Esophagus squamous epithelium (tissue), 4 donors: ENCODE results near the gene CCDC13.

Experiments
- POLR2A ChIP-seq, 4 donors: fragments of 450-650 bp; IDR thresholded peaks; one replicate each; pipeline ENCODE4 v1.6.1; 2017; ENCODE audit warnings: antibody characterized with exemption in 4 of 4, mild to moderate bottlenecking in 4 of 4, moderate library complexity in 3 of 4
- TF ChIP-seq, protein P1 (sequence below), 6 experiments: fragments of 450-650 bp in 4 of 6; fragments of 200-600 bp in 2 of 6; sonication (generic) in 2 of 6; IDR thresholded peaks; one replicate each; pipeline ENCODE4 v1.5.1; 2016 to 2019; ENCODE audit warnings: antibody characterized with exemption in 6 of 6, mild to moderate bottlenecking in 4 of 6, moderate library complexity in 4 of 6

DNA sequence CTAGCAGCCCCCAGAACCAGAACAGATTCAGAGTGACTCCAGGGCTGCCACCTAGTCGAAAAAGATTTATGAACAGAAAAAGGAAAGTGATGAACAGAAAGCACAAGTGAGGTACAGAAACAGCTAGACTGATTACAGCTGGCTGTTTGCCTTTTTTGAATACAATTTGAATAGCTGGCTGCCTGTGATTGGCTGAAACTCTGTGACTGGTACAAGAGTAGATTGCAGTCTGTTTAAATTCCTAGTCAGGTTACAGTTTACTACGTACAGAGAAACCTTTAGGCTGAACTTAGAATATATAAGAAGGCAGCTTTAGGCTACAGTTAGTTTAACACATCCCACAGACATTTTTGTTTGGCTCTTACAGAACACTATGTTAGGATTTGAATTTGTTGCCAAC is 10.0 kb downstream of the CCDC13 start:
- TF ChIP-seq, protein P1, sequence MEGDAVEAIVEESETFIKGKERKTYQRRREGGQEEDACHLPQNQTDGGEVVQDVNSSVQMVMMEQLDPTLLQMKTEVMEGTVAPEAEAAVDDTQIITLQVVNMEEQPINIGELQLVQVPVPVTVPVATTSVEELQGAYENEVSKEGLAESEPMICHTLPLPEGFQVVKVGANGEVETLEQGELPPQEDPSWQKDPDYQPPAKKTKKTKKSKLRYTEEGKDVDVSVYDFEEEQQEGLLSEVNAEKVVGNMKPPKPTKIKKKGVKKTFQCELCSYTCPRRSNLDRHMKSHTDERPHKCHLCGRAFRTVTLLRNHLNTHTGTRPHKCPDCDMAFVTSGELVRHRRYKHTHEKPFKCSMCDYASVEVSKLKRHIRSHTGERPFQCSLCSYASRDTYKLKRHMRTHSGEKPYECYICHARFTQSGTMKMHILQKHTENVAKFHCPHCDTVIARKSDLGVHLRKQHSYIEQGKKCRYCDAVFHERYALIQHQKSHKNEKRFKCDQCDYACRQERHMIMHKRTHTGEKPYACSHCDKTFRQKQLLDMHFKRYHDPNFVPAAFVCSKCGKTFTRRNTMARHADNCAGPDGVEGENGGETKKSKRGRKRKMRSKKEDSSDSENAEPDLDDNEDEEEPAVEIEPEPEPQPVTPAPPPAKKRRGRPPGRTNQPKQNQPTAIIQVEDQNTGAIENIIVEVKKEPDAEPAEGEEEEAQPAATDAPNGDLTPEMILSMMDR (IDR thresholded peaks at IDR 0.05) = no peak
- no peak for TF ChIP-seq POLR2A (IDR thresholded peaks at IDR 0.05)
